Liver (tissue), 3 donors: ENCODE measurements around the gene ABCB6.
A peak's percentile ranks its signal among the peaks of the same experiment; 100 is the strongest.

ENCODE experiments used
- EGR1 ChIP-seq, 2 donors: IDR thresholded peaks; 2 replicates each; pipeline ENCODE4 v1.6.1; 2016 to 2018; ENCODE audit warnings: antibody characterized with exemption in 2 of 2, low read depth in 2 of 2
- JUND ChIP-seq, 2 donors: IDR thresholded peaks; 2 replicates each; pipeline ENCODE4 v1.6.1; 2016; ENCODE audit warnings: antibody characterized with exemption in 2 of 2
- RXRA ChIP-seq, 2 donors: IDR thresholded peaks; 2 replicates each; pipeline ENCODE4 v1.6.1; 2017 to 2018; ENCODE audit warnings: antibody characterized with exemption in 2 of 2, mild to moderate bottlenecking in 1 of 2
- YY1 ChIP-seq: IDR thresholded peaks from 2 replicates; pipeline ENCODE4 v1.6.1; 2016; ENCODE audit warnings: antibody characterized with exemption, mild to moderate bottlenecking
- TF ChIP-seq, protein P1 (sequence below): fragments of 150-350 bp; IDR thresholded peaks from 2 replicates; pipeline ENCODE4 v1.5.1; 2017; ENCODE audit warnings: improper control_type of control experiment, low read depth, low read length; ENCODE audit not compliant: missing input control
- donor health status: healthy.
- donor health status: healthy.

DNA sequence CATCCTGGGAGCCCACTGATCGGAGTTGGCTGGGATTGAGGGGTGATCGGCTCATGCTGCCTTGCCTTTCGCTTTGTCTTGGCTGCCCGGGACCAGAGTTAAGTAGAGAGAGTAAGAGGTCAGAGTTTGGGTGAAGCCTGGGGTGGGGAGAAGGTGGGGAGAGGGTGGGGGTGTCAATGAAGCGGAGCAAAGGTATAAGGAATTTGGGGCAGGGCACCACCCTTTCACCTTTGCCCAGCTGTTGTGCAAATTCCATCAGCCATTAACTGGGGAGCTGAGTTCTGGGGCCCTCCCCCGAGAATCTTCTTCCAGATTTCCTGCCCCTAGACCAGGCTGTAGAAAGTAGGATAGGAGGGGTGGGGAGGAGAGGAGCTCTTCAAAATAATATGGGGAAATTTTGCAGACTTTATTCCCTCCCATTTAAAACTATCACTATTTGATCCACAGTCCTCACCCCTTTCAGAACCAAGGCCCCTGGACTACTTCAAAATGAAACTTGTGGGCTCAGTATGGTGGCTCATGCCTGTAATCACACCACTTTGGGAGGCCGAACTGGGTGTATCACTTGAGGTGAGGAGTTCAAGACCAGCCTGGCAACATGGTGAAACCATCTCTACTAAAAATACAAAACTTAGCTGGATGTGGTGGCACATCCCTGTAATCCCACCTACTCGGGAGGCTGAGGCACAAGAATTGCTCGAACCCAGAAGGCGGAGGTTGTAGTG is 48.7 kb downstream of the ABCB6 start, which contains the start of gene SLC23A3:
- TF ChIP-seq, protein P1, sequence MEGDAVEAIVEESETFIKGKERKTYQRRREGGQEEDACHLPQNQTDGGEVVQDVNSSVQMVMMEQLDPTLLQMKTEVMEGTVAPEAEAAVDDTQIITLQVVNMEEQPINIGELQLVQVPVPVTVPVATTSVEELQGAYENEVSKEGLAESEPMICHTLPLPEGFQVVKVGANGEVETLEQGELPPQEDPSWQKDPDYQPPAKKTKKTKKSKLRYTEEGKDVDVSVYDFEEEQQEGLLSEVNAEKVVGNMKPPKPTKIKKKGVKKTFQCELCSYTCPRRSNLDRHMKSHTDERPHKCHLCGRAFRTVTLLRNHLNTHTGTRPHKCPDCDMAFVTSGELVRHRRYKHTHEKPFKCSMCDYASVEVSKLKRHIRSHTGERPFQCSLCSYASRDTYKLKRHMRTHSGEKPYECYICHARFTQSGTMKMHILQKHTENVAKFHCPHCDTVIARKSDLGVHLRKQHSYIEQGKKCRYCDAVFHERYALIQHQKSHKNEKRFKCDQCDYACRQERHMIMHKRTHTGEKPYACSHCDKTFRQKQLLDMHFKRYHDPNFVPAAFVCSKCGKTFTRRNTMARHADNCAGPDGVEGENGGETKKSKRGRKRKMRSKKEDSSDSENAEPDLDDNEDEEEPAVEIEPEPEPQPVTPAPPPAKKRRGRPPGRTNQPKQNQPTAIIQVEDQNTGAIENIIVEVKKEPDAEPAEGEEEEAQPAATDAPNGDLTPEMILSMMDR: no peak
- TF ChIP-seq JUND (IDR thresholded peaks at IDR 0.05) (no peak), RXRA (IDR thresholded peaks at IDR 0.05) (peak; percentile 10 to 17), YY1 (no peak), EGR1 (IDR thresholded peaks at IDR 0.05; ENCODE audit: low read depth in 2 of 2) (no peak)
